CD8-positive, alpha-beta memory T cell (primary cell): ENCODE measurements around the gene TENM4. TPM values are rescaled to one million over a fixed set of nuclear protein-coding genes. Genes with fewer than 3 reads are reported as not detected.

Experiments used
- CTCF ChIA-PET: fragments of 350-600 bp; sonication (Branson Sonifier 250); formaldehyde crosslinking; loops from one replicate; lab custom pipeline; 2021; ENCODE audit warnings: antibody characterized with exemption; lab: Charles Lee
- POLR2A ChIA-PET: fragments of 350-600 bp; sonication (Branson Sonifier 250); formaldehyde crosslinking; loops from one replicate; lab custom pipeline; 2021; ENCODE audit warnings: antibody characterized with exemption; lab: Charles Lee
- DNase-seq, 5 donors: peaks; one replicate each; pipeline versions ENCODE4 v3.0.0 to v3.0.0-alpha.2; 2020 to 2022; ENCODE audit warnings: mixed read lengths in 1 of 5
- H3K27ac ChIP-seq: one replicate; pipeline ENCODE4 v1.7.0; 2013; ENCODE audit warnings: low read depth, mild to moderate bottlenecking, low read length, moderate library complexity
- H3K27me3 ChIP-seq: 2 replicates; pipeline ENCODE4 v1.7.0; 2013; ENCODE audit warnings: low read length, mild to moderate bottlenecking; ENCODE audit not compliant: insufficient read depth, poor library complexity, severe bottlenecking
- H3K36me3 ChIP-seq: 2 replicates; pipeline ENCODE4 v1.7.0; 2013; ENCODE audit warnings: mild to moderate bottlenecking, low read length, moderate library complexity; ENCODE audit not compliant: insufficient read depth
- H3K4me1 ChIP-seq: 2 replicates; pipeline ENCODE4 v1.7.0; 2013; ENCODE audit warnings: mild to moderate bottlenecking, low read length, moderate library complexity; ENCODE audit not compliant: insufficient read depth
- H3K4me3 ChIP-seq: 2 replicates; pipeline ENCODE4 v1.7.0; 2013; ENCODE audit warnings: mild to moderate bottlenecking, low read length
- H3K9me3 ChIP-seq: 2 replicates; pipeline ENCODE4 v1.7.0; 2013; ENCODE audit warnings: mild to moderate bottlenecking, low read length
- H3K27ac Mint-ChIP-seq, 8 donors: one replicate each; pipeline ENCODE4 v1.8.0; 2020 to 2021; ENCODE audit warnings: mixed read lengths in 8 of 8, mild to moderate bottlenecking in 6 of 8, inconsistent platforms in 3 of 8, moderate library complexity in 3 of 8
- H3K27me3 Mint-ChIP-seq, 2 donors: one replicate each; pipeline ENCODE4 v1.8.0; 2020 to 2021; ENCODE audit warnings: mixed read lengths in 2 of 2, mild to moderate bottlenecking in 1 of 2, moderate library complexity in 1 of 2
- H3K36me3 Mint-ChIP-seq, 3 donors: one replicate each; pipeline ENCODE4 v1.8.0; 2020 to 2021; ENCODE audit warnings: mixed read lengths in 3 of 3, inconsistent platforms in 1 of 3, mild to moderate bottlenecking in 1 of 3
- H3K4me1 Mint-ChIP-seq, 3 donors: one replicate each; pipeline ENCODE4 v1.8.0; 2020 to 2021; ENCODE audit warnings: mixed read lengths in 3 of 3, inconsistent platforms in 1 of 3, mild to moderate bottlenecking in 1 of 3
- H3K4me3 Mint-ChIP-seq, 7 donors: one replicate each; pipeline ENCODE4 v1.8.0; 2020 to 2021; ENCODE audit warnings: mixed read lengths in 7 of 7, mild to moderate bottlenecking in 6 of 7, moderate library complexity in 4 of 7, inconsistent platforms in 2 of 7
- H3K9me3 Mint-ChIP-seq, 5 donors: one replicate each; pipeline ENCODE4 v1.8.0; 2020 to 2022; ENCODE audit warnings: mixed read lengths in 5 of 5, mild to moderate bottlenecking in 3 of 5, moderate library complexity in 2 of 5, inconsistent platforms in 1 of 5
- polyA plus RNA-seq: library from polyadenylated mRNA; unstranded; fragments of 300-500 nt; fragmentation: Illumina TruSeq; gene quantifications from one replicate; pipeline ENCODE4 v1.2.3, GENCODE V29; 2021
- total RNA-seq, 2 experiments: library from RNA; stranded (reverse); gene quantifications; one replicate each; pipeline ENCODE4 v1.2.3, GENCODE V29; 2021

Gene TENM4
- total and polyA plus RNA-seq, 3 experiments from 2014 or later = not detected

DNA sequence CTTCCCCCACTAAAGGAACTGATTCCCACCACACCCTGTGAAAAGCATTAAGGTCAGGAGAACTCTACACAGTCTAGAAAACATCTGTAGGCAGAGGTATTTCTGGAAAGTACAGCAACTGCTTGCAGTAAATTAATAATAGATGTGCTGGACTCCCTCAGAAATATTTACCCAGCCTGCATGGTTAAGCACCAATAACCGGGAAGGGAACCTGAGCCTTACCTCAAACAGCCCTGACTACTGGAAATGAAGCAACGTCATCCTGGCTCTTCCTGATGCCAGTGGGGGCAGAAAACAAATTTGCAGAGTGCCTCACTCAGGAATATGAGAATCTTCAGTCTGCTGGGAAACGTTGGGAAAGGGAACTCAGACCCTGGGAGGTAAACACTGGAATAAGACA, 318.1 kb downstream of the TENM4 start:
- no peaks in the 10 kb centered on the region for H3K4me1 ChIP-seq
- H3K4me3 ChIP-seq = no peak overlapping the region
- no peaks in the 10 kb centered on the region for H3K36me3 ChIP-seq
- Mint-ChIP-seq H3K4me1 (no peaks in the 10 kb centered on the region), H3K27ac (no peak overlapping the region), H3K4me3 (no peak overlapping the region), H3K36me3 (no peaks in the 10 kb centered on the region), H3K27me3 (peaks cover 1 to 5% of the 10 kb centered on the region in 2 donors), H3K9me3 (peaks cover 3 to 8% (median 4%) of the 10 kb centered on the region in 5 donors)
- no peaks in the 10 kb centered on the region for H3K27me3 ChIP-seq
- DNase-seq = no peak
- ChIA-PET CTCF (no interaction called here), POLR2A (no interaction called here)
- no peak overlapping the region for H3K27ac ChIP-seq
- H3K9me3 ChIP-seq = no peaks in the 10 kb centered on the region

DNA sequence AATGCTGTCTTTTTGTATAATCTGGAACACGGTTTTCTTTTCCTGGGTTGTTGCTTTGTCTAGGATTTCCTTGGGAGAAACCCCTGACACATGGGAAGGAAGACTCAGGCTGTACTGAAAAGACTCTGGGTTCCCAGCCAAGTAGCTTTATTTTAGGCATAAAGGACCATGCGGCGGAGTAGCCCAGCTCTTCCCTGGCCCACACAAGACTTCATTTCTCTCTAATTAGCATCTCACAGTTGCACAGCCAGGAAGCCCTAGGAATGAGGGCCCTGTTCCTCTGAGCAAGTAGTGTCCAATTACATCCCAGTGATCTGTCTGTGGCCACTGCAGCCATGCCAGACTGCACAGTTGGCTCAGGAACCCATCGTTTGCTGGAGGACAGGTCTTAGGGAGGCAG, 319.5 kb downstream of the TENM4 start:
- no peaks in the 10 kb centered on the region for H3K36me3 Mint-ChIP-seq
- no peaks in the 10 kb centered on the region for H3K27me3 ChIP-seq
- H3K4me1 Mint-ChIP-seq = no peaks in the 10 kb centered on the region
- H3K4me3 ChIP-seq = no peak overlapping the region
- peak overlapping the region in 1 of 7 donors; percentile 44 for H3K4me3 Mint-ChIP-seq
- peaks cover 0 to 1% of the 10 kb centered on the region in 2 donors for H3K27me3 Mint-ChIP-seq
- H3K4me1 ChIP-seq = no peaks in the 10 kb centered on the region
- CTCF ChIA-PET = no interaction called here
- H3K9me3 Mint-ChIP-seq = peaks cover 0 to 8% (median 2%) of the 10 kb centered on the region in 5 donors
- POLR2A ChIA-PET = no interaction called here
- no peaks in the 10 kb centered on the region for H3K36me3 ChIP-seq
- no peak overlapping the region for H3K27ac ChIP-seq
- H3K27ac Mint-ChIP-seq = no peak overlapping the region
- no peaks in the 10 kb centered on the region for H3K9me3 ChIP-seq
- no peak for DNase-seq

GRCh38 chr11:79119491-79120284, 321.1 kb downstream of the TENM4 start:
- no peaks in the 10 kb centered on the region for H3K36me3 ChIP-seq
- H3K9me3 Mint-ChIP-seq = peaks cover 0 to 3% (median 0%) of the 10 kb centered on the region in 5 donors
- CTCF ChIA-PET = no interaction called here
- no peak overlapping the region for H3K27ac ChIP-seq
- POLR2A ChIA-PET = no interaction called here
- H3K27me3 Mint-ChIP-seq = peaks cover 0 to 1% of the 10 kb centered on the region in 2 donors
- H3K27me3 ChIP-seq = no peaks in the 10 kb centered on the region
- no peak for DNase-seq
- H3K9me3 ChIP-seq = no peaks in the 10 kb centered on the region
- H3K36me3 Mint-ChIP-seq = no peaks in the 10 kb centered on the region
- no peak overlapping the region for H3K4me3 ChIP-seq
- H3K4me1 ChIP-seq = no peaks in the 10 kb centered on the region
- H3K27ac Mint-ChIP-seq = no peak overlapping the region
- no peaks in the 10 kb centered on the region for H3K4me1 Mint-ChIP-seq
- no peak overlapping the region for H3K4me3 Mint-ChIP-seq

- H3K36me3 Mint-ChIP-seq = no peaks in the 10 kb centered on the region
- H3K4me1 Mint-ChIP-seq = no peaks in the 10 kb centered on the region
- no peak overlapping the region for H3K27ac ChIP-seq
- ChIA-PET CTCF (no interaction called here), POLR2A (no interaction called here)
- peaks cover 0 to 1% of the 10 kb centered on the region in 2 donors for H3K27me3 Mint-ChIP-seq
- DNase-seq = no peak
- H3K4me1 ChIP-seq = no peaks in the 10 kb centered on the region
- H3K27me3 ChIP-seq = no peaks in the 10 kb centered on the region
- no peak overlapping the region for H3K4me3 Mint-ChIP-seq
- H3K9me3 Mint-ChIP-seq = peaks cover 0 to 6% (median 0%) of the 10 kb centered on the region in 5 donors
- no peaks in the 10 kb centered on the region for H3K36me3 ChIP-seq
- no peak overlapping the region for H3K4me3 ChIP-seq
- H3K27ac Mint-ChIP-seq = no peak overlapping the region
- H3K9me3 ChIP-seq = no peaks in the 10 kb centered on the region
Measured at GRCh38 chr11:79117488-79117887, 323.3 kb downstream of the TENM4 start.

- Histone ChIP-seq H3K27ac (no peak overlapping the region), H3K4me1 (no peaks in the 10 kb centered on the region), H3K9me3 (no peaks in the 10 kb centered on the region), H3K27me3 (no peaks in the 10 kb centered on the region), H3K36me3 (no peaks in the 10 kb centered on the region), H3K4me3 (no peak overlapping the region)
- H3K4me3 Mint-ChIP-seq = no peak overlapping the region
- H3K4me1 Mint-ChIP-seq = no peaks in the 10 kb centered on the region
- ChIA-PET CTCF (no interaction called here), POLR2A (no interaction called here)
- H3K27ac Mint-ChIP-seq = no peak overlapping the region
- H3K27me3 Mint-ChIP-seq = peaks cover 0 to 1% of the 10 kb centered on the region in 2 donors
- H3K9me3 Mint-ChIP-seq = peaks cover 0 to 12% (median 0%) of the 10 kb centered on the region in 5 donors
- no peak for DNase-seq
- H3K36me3 Mint-ChIP-seq = no peaks in the 10 kb centered on the region
Measured at GRCh38 chr11:79116600-79116999, 324.2 kb downstream of the TENM4 start.

- Histone ChIP-seq H3K27me3 (no peaks in the 10 kb centered on the region), H3K27ac (no peak overlapping the region), H3K4me3 (no peak overlapping the region), H3K4me1 (no peaks in the 10 kb centered on the region), H3K36me3 (no peaks in the 10 kb centered on the region), H3K9me3 (no peaks in the 10 kb centered on the region)
- Mint-ChIP-seq H3K9me3 (peaks cover 0 to 12% (median 0%) of the 10 kb centered on the region in 5 donors), H3K27ac (no peak overlapping the region), H3K4me1 (no peaks in the 10 kb centered on the region), H3K4me3 (no peak overlapping the region), H3K27me3 (peaks cover 0 to 4% of the 10 kb centered on the region in 2 donors), H3K36me3 (no peaks in the 10 kb centered on the region)
- CTCF ChIA-PET = no interaction called here
- DNase-seq = no peak
- POLR2A ChIA-PET = no interaction called here
Measured at GRCh38 chr11:79113054-79113690, 327.7 kb downstream of the TENM4 start.

GRCh38 chr11:79110796-79111195, 330.0 kb downstream of the TENM4 start:
- Mint-ChIP-seq H3K4me3 (no peak overlapping the region), H3K27ac (no peak overlapping the region), H3K9me3 (peaks cover 0 to 12% (median 0%) of the 10 kb centered on the region in 5 donors), H3K36me3 (no peaks in the 10 kb centered on the region), H3K27me3 (peaks cover 0 to 4% of the 10 kb centered on the region in 2 donors), H3K4me1 (no peaks in the 10 kb centered on the region)
- no peak for DNase-seq
- Histone ChIP-seq H3K27ac (no peak overlapping the region), H3K27me3 (no peaks in the 10 kb centered on the region), H3K4me1 (no peaks in the 10 kb centered on the region), H3K9me3 (no peaks in the 10 kb centered on the region), H3K36me3 (no peaks in the 10 kb centered on the region), H3K4me3 (no peak overlapping the region)
- ChIA-PET POLR2A (no interaction called here), CTCF (no interaction called here)

- H3K27ac ChIP-seq = no peak overlapping the region
- Mint-ChIP-seq H3K36me3 (no peaks in the 10 kb centered on the region), H3K9me3 (peaks cover 0 to 12% (median 0%) of the 10 kb centered on the region in 5 donors), H3K27ac (no peak overlapping the region), H3K27me3 (peaks cover 0 to 4% of the 10 kb centered on the region in 2 donors), H3K4me1 (no peaks in the 10 kb centered on the region), H3K4me3 (no peak overlapping the region)
- H3K36me3 ChIP-seq = no peaks in the 10 kb centered on the region
- POLR2A ChIA-PET = no interaction called here
- no peaks in the 10 kb centered on the region for H3K9me3 ChIP-seq
- DNase-seq = no peak
- no peak overlapping the region for H3K4me3 ChIP-seq
- CTCF ChIA-PET = no interaction called here
- no peaks in the 10 kb centered on the region for H3K27me3 ChIP-seq
- H3K4me1 ChIP-seq = no peaks in the 10 kb centered on the region
Measured at GRCh38 chr11:79110321-79110720, 330.5 kb downstream of the TENM4 start.
